ENCODE measurements around the gene HSD17B14. TPM values are rescaled to one million over a fixed set of nuclear protein-coding genes. Genes with fewer than 3 reads are reported as not detected.

The HSD17B14 gene
- total and polyA plus RNA-seq, 2 donors (not counting 1 experiment from before 2014, with no cell fraction given) = 4.5 to 11.1 TPM

DNA sequence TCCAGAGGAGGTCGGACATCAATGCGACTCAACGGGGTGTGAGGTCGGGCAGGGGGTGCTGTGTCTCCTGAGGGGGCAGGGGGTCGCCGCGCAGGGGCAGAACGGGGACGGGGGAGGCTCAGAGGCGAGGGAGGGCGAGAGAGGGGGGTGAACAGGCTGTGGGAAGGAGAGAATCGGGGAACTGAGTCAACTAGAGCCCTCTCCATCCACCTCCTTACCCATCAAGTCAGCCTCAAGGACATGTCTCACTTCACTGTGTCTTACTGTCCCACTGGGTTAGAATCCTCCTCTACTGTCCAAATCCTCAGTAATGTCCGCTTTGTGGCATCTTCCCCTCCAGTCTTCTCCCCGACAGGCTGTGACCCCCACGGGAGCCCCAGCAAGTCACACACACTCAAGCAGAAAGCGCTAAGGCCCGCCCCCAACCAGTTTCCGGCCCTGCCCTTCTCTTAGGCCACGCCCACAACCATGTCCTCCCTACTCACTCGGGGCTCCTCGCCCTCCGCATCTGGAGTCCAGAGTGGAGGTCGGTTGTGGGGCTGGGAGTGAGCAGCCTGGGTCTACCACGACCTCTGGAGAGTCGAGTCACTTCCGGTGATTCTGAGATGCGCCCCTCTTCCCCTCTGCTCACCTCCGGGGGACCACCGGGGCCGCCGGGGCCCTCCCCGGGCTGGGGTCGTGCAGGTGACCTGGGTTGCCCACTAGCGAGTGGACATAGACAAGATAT, 22.9 kb upstream of the HSD17B14 start:
- H3K4me1 ChIP-seq (ENCODE audit: control insufficient read depth, extremely low read depth, insufficient read depth, low read length) = no peaks in the 10 kb centered on the region
- H3K9me3 ChIP-seq (ENCODE audit: control insufficient read depth, insufficient read depth, low read depth, low read length) = no peaks in the 10 kb centered on the region
- H3K36me3 ChIP-seq (ENCODE audit: control insufficient read depth, insufficient read depth, low read length) = peaks cover 18% of the 10 kb centered on the region
- no peak overlapping the region for H3K27ac ChIP-seq (ENCODE audit: insufficient read depth, low read length)
- H3K79me2 ChIP-seq (ENCODE audit: control insufficient read depth, insufficient read depth, low read length) = no peaks in the 10 kb centered on the region
- H2AFZ ChIP-seq (ENCODE audit: low read length) = no peak overlapping the region
- no peaks in the 10 kb centered on the region for H3K27me3 ChIP-seq (ENCODE audit: control insufficient read depth, insufficient read depth, low read length)
- no peaks in the 10 kb centered on the region for H4K20me1 ChIP-seq (ENCODE audit: control insufficient read depth, extremely low read depth, insufficient read depth, low read length)
- DNase-seq (ENCODE audit: low read depth in 2 of 2) = no peak
- TF ChIP-seq EZH2 (IDR thresholded peaks at IDR 0.05; ENCODE audit: low read length, missing control alignments) = no peak
- TF ChIP-seq, protein P1, sequence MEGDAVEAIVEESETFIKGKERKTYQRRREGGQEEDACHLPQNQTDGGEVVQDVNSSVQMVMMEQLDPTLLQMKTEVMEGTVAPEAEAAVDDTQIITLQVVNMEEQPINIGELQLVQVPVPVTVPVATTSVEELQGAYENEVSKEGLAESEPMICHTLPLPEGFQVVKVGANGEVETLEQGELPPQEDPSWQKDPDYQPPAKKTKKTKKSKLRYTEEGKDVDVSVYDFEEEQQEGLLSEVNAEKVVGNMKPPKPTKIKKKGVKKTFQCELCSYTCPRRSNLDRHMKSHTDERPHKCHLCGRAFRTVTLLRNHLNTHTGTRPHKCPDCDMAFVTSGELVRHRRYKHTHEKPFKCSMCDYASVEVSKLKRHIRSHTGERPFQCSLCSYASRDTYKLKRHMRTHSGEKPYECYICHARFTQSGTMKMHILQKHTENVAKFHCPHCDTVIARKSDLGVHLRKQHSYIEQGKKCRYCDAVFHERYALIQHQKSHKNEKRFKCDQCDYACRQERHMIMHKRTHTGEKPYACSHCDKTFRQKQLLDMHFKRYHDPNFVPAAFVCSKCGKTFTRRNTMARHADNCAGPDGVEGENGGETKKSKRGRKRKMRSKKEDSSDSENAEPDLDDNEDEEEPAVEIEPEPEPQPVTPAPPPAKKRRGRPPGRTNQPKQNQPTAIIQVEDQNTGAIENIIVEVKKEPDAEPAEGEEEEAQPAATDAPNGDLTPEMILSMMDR (conservative IDR thresholded peaks at IDR 0.05 in 1 of 2, IDR thresholded peaks at IDR 0.05 in 1 of 2; ENCODE audit: low read depth in 1 of 2, low read length in 2 of 2) = no peak
- H3K4me3 ChIP-seq (replicated peaks in 1 of 4; ENCODE audit: control extremely low read depth in 1 of 4, insufficient read depth in 1 of 4, low read depth in 3 of 4, low read length in 4 of 4) = no peak overlapping the region
- no peak overlapping the region for H3K4me2 ChIP-seq (ENCODE audit: extremely low read depth, insufficient read depth, low read length)
- no peak overlapping the region for H3K9ac ChIP-seq (ENCODE audit: insufficient read depth, low read length)

DNA sequence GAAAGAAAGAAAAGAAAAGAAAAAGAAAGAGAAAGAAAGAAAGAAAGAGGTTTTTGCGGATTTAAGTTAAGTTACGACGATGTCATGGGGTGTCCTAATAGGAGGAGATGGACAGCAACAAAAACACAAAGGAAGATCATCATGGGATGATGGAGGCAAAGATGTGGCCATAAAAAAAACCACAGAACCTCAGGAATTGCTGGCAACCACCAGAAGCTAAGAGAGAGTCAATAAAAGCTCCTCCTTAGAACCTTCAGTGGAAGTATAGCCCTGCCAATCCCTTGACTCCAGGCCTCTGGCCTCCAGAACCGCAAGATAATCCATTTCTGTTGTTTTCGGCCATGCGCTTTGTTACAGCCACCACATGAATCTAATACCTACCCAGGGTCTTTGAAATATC, 20.6 kb upstream of the HSD17B14 start:
- H2AFZ ChIP-seq (ENCODE audit: low read length) = no peak overlapping the region
- H3K4me1 ChIP-seq (ENCODE audit: control insufficient read depth, extremely low read depth, insufficient read depth, low read length) = no peaks in the 10 kb centered on the region
- no peak overlapping the region for H3K27ac ChIP-seq (ENCODE audit: insufficient read depth, low read length)
- no peak overlapping the region for H3K9ac ChIP-seq (ENCODE audit: insufficient read depth, low read length)
- DNase-seq (ENCODE audit: low read depth in 2 of 2) = peak in 1 of 2 donors; percentile 45
- H4K20me1 ChIP-seq (ENCODE audit: control insufficient read depth, extremely low read depth, insufficient read depth, low read length) = no peaks in the 10 kb centered on the region
- no peaks in the 10 kb centered on the region for H3K27me3 ChIP-seq (ENCODE audit: control insufficient read depth, insufficient read depth, low read length)
- peaks cover 22% of the 10 kb centered on the region for H3K36me3 ChIP-seq (ENCODE audit: control insufficient read depth, insufficient read depth, low read length)
- no peak overlapping the region for H3K4me2 ChIP-seq (ENCODE audit: extremely low read depth, insufficient read depth, low read length)
- no peaks in the 10 kb centered on the region for H3K79me2 ChIP-seq (ENCODE audit: control insufficient read depth, insufficient read depth, low read length)
- H3K4me3 ChIP-seq (replicated peaks in 1 of 4; ENCODE audit: control extremely low read depth in 1 of 4, insufficient read depth in 1 of 4, low read depth in 3 of 4, low read length in 4 of 4) = no peak overlapping the region
- no peaks in the 10 kb centered on the region for H3K9me3 ChIP-seq (ENCODE audit: control insufficient read depth, insufficient read depth, low read depth, low read length)
- TF ChIP-seq, protein P1 (conservative IDR thresholded peaks at IDR 0.05 in 1 of 2, IDR thresholded peaks at IDR 0.05 in 1 of 2; ENCODE audit: low read depth in 1 of 2, low read length in 2 of 2) = no peak
- TF ChIP-seq EZH2 (IDR thresholded peaks at IDR 0.05; ENCODE audit: low read length, missing control alignments) = no peak

DNA sequence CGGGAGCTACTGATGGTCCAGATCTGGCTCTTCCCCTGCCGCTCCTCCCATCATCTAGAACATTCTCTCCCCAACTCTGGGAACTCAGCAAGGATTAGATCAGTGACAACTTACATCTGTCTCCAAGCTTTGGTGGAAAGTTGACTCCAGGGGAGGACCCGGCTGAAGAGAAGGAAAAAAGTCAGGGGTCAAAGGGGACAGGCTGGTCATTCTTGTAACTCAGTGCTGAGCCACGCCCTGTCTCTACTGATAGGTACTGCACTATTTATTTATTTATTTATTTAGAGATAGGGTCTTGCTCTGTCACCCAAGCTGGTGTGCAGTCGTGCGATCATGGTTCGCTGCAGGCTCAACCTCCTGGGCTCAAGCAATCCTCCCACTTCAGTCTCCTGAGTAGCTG, 17.8 kb upstream of the HSD17B14 start:
- Histone ChIP-seq H3K9ac (ENCODE audit: insufficient read depth, low read length) (no peak overlapping the region), H3K27ac (ENCODE audit: insufficient read depth, low read length) (no peak overlapping the region), H3K9me3 (ENCODE audit: control insufficient read depth, insufficient read depth, low read depth, low read length) (no peaks in the 10 kb centered on the region), H2AFZ (ENCODE audit: low read length) (no peak overlapping the region), H3K36me3 (ENCODE audit: control insufficient read depth, insufficient read depth, low read length) (peaks cover 14% of the 10 kb centered on the region), H4K20me1 (ENCODE audit: control insufficient read depth, extremely low read depth, insufficient read depth, low read length) (no peaks in the 10 kb centered on the region), H3K4me3 (replicated peaks in 1 of 4; ENCODE audit: control extremely low read depth in 1 of 4, insufficient read depth in 1 of 4, low read depth in 3 of 4, low read length in 4 of 4) (no peak overlapping the region), H3K79me2 (ENCODE audit: control insufficient read depth, insufficient read depth, low read length) (no peaks in the 10 kb centered on the region), H3K4me2 (ENCODE audit: extremely low read depth, insufficient read depth, low read length) (no peak overlapping the region), H3K4me1 (ENCODE audit: control insufficient read depth, extremely low read depth, insufficient read depth, low read length) (no peaks in the 10 kb centered on the region), H3K27me3 (ENCODE audit: control insufficient read depth, insufficient read depth, low read length) (no peaks in the 10 kb centered on the region)
- no peak for DNase-seq (ENCODE audit: low read depth in 2 of 2)
- TF ChIP-seq EZH2 (IDR thresholded peaks at IDR 0.05; ENCODE audit: low read length, missing control alignments) = no peak
- TF ChIP-seq, protein P1 (conservative IDR thresholded peaks at IDR 0.05 in 1 of 2, IDR thresholded peaks at IDR 0.05 in 1 of 2; ENCODE audit: low read depth in 1 of 2, low read length in 2 of 2) = no peak
